Astrocyte (in vitro differentiated cells and primary cell): ENCODE data around the gene TPD52L3. TPM values are rescaled to one million over a fixed set of nuclear protein-coding genes. Genes with fewer than 3 reads are reported as not detected.

ENCODE experiments used
- DNase-seq: peaks from one replicate; pipeline ENCODE4 v3.0.0-alpha.2; 2010; ENCODE audit warnings: low read depth
- FAIRE-seq: peaks from 2 replicates; lab custom pipeline; 2011; peaks lifted over from hg19 to GRCh38; lab: Jason Lieb, UNC
- H2AFZ ChIP-seq: 2 replicates; pipeline ENCODE4 v1.6.0; 2012; ENCODE audit warnings: low read depth, low read length, inconsistent platforms
- H3K27ac ChIP-seq: 2 replicates; pipeline ENCODE4 v1.5.1; 2011; ENCODE audit warnings: low read depth, low read length, inconsistent platforms
- H3K27me3 ChIP-seq: 2 replicates; pipeline ENCODE4 v1.6.0; 2011; ENCODE audit warnings: low read length, inconsistent platforms; ENCODE audit not compliant: insufficient read depth
- H3K36me3 ChIP-seq: 2 replicates; pipeline ENCODE4 v1.5.1; 2011; ENCODE audit warnings: low read length, inconsistent platforms; ENCODE audit not compliant: insufficient read depth
- H3K4me1 ChIP-seq: 2 replicates; pipeline ENCODE4 v1.5.1; 2011; ENCODE audit warnings: low read length, inconsistent platforms; ENCODE audit not compliant: insufficient read depth
- H3K4me2 ChIP-seq: 2 replicates; pipeline ENCODE4 v1.6.0; 2012; ENCODE audit warnings: low read length, inconsistent platforms
- H3K4me3 ChIP-seq: 2 replicates; pipeline ENCODE4 v1.5.1; 2011; ENCODE audit warnings: low read depth, mild to moderate bottlenecking, low read length, inconsistent platforms; ENCODE audit not compliant: insufficient read depth
- H3K79me2 ChIP-seq: 2 replicates; pipeline ENCODE4 v1.6.0; 2012; ENCODE audit warnings: mild to moderate bottlenecking, low read length, inconsistent platforms; ENCODE audit not compliant: insufficient read depth
- H3K9ac ChIP-seq: 2 replicates; pipeline ENCODE4 v1.6.0; 2012; ENCODE audit warnings: mild to moderate bottlenecking, low read length, inconsistent platforms
- H3K9me3 ChIP-seq: 2 replicates; pipeline ENCODE4 v1.5.1; 2012; ENCODE audit warnings: low read depth, mild to moderate bottlenecking, low read length, inconsistent platforms; ENCODE audit not compliant: insufficient read depth
- H4K20me1 ChIP-seq: 2 replicates; pipeline ENCODE4 v1.6.0; 2012; ENCODE audit warnings: low read length, inconsistent platforms; ENCODE audit not compliant: insufficient read depth
- H3K27ac Mint-ChIP-seq: one replicate; pipeline ENCODE4 v1.8.0; 2021; ENCODE audit warnings: mild to moderate bottlenecking, mixed read lengths; ENCODE audit not compliant: unreplicated experiment
- H3K27me3 Mint-ChIP-seq: one replicate; pipeline ENCODE4 v1.8.0; 2021; ENCODE audit warnings: low read depth, mixed read lengths; ENCODE audit not compliant: unreplicated experiment
- H3K36me3 Mint-ChIP-seq: one replicate; pipeline ENCODE4 v1.8.0; 2021; ENCODE audit warnings: low read depth, mixed read lengths; ENCODE audit not compliant: unreplicated experiment
- H3K4me1 Mint-ChIP-seq: one replicate; pipeline ENCODE4 v1.8.0; 2021; ENCODE audit warnings: low read depth, mixed read lengths; ENCODE audit not compliant: unreplicated experiment
- H3K4me3 Mint-ChIP-seq: one replicate; pipeline ENCODE4 v1.8.0; 2021; ENCODE audit warnings: mild to moderate bottlenecking, moderate library complexity, mixed read lengths; ENCODE audit not compliant: unreplicated experiment
- H3K9me3 Mint-ChIP-seq: one replicate; pipeline ENCODE4 v1.8.0; 2021; ENCODE audit warnings: mild to moderate bottlenecking, mixed read lengths; ENCODE audit not compliant: unreplicated experiment
- EZH2 ChIP-seq: IDR thresholded peaks from 2 replicates; pipeline ENCODE4 v1.6.1; 2012; ENCODE audit warnings: mild to moderate bottlenecking, low read length, inconsistent platforms; ENCODE audit not compliant: insufficient read depth
- total RNA-seq: library from RNA; stranded (reverse); gene quantifications from 2 replicates; pipeline ENCODE4 v1.2.1, GENCODE V29; 2021
- TF ChIP-seq, protein P1 (sequence below): IDR thresholded peaks from 2 replicates; pipeline ENCODE4 v1.5.1; 2011; ENCODE audit warnings: low read depth, mild to moderate bottlenecking, inconsistent platforms, low read length, moderate library complexity; ENCODE audit not compliant: insufficient read depth

The TPD52L3 gene
- total RNA-seq, 1 donor from 2014 or later: not detected

DNA sequence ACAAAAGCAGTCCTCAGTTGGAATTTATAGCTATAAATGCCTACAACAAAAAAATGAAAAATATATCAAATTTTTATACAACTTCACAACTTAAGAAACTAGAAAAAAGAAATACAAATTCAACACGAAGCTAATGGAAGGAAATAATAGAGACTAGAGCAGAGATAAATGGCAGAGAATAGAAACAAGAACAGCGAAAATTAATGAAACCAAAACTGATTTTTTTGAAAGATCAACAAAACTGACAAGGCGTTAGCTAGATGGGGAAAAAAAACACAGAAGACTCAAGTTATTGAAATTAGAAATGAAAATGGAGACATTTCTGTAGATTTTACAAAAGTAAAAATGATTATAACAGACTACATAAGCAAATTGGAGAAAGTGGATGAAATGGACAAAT lies 20.6 kb downstream of the TPD52L3 start:
- Mint-ChIP-seq H3K27ac (no peak overlapping the region), H3K4me3 (no peak overlapping the region), H3K36me3 (no peaks in the 10 kb centered on the region), H3K9me3 (no peaks in the 10 kb centered on the region), H3K27me3 (no peaks in the 10 kb centered on the region), H3K4me1 (peaks cover 3% of the 10 kb centered on the region)
- Histone ChIP-seq H3K4me1 (no peaks in the 10 kb centered on the region), H3K4me3 (no peak overlapping the region), H3K79me2 (no peaks in the 10 kb centered on the region), H3K9ac (no peak overlapping the region), H3K27me3 (peaks cover 5% of the 10 kb centered on the region), H3K9me3 (no peaks in the 10 kb centered on the region), H2AFZ (no peak overlapping the region), H4K20me1 (no peaks in the 10 kb centered on the region), H3K36me3 (no peaks in the 10 kb centered on the region), H3K27ac (no peak overlapping the region), H3K4me2 (no peak overlapping the region)
- DNase-seq (no peak), FAIRE-seq (no peak)
- no peak for TF ChIP-seq EZH2
- TF ChIP-seq, protein P1, sequence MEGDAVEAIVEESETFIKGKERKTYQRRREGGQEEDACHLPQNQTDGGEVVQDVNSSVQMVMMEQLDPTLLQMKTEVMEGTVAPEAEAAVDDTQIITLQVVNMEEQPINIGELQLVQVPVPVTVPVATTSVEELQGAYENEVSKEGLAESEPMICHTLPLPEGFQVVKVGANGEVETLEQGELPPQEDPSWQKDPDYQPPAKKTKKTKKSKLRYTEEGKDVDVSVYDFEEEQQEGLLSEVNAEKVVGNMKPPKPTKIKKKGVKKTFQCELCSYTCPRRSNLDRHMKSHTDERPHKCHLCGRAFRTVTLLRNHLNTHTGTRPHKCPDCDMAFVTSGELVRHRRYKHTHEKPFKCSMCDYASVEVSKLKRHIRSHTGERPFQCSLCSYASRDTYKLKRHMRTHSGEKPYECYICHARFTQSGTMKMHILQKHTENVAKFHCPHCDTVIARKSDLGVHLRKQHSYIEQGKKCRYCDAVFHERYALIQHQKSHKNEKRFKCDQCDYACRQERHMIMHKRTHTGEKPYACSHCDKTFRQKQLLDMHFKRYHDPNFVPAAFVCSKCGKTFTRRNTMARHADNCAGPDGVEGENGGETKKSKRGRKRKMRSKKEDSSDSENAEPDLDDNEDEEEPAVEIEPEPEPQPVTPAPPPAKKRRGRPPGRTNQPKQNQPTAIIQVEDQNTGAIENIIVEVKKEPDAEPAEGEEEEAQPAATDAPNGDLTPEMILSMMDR: no peak

DNA sequence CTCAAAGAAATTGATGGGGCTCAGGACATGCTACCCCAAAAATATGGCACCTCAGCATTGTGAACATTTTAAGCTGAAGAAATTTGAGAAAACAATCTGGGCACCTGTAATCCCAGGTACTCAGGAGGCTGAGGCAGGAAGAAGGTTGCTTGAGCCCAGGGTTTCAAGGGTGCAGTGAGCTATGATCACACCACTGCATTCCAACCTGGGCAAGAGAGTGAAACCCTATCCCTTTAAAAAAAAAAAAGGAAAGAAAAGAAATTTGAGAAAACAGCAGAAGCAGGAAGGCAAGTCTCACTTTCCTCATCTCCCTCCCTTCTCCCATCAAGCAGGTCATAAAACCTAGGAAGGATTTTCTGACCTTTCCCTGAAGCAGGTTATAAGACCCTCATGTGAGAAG lies 23.6 kb downstream of the TPD52L3 start:
- Mint-ChIP-seq H3K4me3 (no peak overlapping the region), H3K27ac (no peak overlapping the region), H3K27me3 (no peaks in the 10 kb centered on the region), H3K4me1 (peaks cover 14% of the 10 kb centered on the region), H3K9me3 (no peaks in the 10 kb centered on the region), H3K36me3 (no peaks in the 10 kb centered on the region)
- Histone ChIP-seq H4K20me1 (no peaks in the 10 kb centered on the region), H3K9me3 (no peaks in the 10 kb centered on the region), H2AFZ (no peak overlapping the region), H3K9ac (no peak overlapping the region), H3K27ac (no peak overlapping the region), H3K36me3 (no peaks in the 10 kb centered on the region), H3K4me2 (no peak overlapping the region), H3K4me1 (no peaks in the 10 kb centered on the region), H3K4me3 (no peak overlapping the region), H3K27me3 (peaks cover 5% of the 10 kb centered on the region), H3K79me2 (no peaks in the 10 kb centered on the region)
- TF ChIP-seq EZH2: no peak
- TF ChIP-seq, protein P1: no peak
- no peak for FAIRE-seq
- DNase-seq: no peak

DNA sequence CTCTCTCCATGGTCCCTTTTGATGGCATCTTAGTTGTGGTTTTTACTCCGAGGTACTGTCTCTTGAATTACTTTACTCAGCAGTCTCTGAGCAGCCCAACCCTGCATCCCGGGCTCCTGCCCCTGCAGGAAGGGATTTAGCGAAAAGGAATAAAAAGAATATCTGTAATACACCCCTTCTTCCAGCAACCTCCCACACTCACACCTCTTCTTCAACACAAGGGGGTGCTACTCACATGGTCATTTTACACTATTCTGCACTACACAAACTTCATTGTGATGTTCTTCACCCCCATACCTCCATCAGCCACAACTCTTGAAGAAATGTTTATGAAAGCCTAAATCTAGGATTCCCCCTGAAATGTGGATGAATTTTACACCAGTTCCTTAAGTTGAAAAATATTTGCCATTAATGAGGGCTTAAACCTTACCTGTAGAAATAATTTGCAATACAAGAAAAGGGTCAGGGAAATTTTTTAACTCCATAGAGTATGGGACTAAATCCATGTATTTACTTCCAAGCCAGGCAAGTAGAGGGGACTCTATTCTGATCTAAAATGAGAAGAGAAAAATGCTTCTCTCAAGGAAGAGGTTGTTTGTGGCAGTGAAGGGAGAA lies 26.0 kb downstream of the TPD52L3 start:
- Histone ChIP-seq H3K27ac (no peak overlapping the region), H3K9ac (no peak overlapping the region), H3K27me3 (peaks cover 5% of the 10 kb centered on the region), H3K4me1 (no peaks in the 10 kb centered on the region), H3K4me2 (no peak overlapping the region), H3K79me2 (no peaks in the 10 kb centered on the region), H3K36me3 (no peaks in the 10 kb centered on the region), H3K4me3 (no peak overlapping the region), H2AFZ (no peak overlapping the region), H4K20me1 (no peaks in the 10 kb centered on the region), H3K9me3 (no peaks in the 10 kb centered on the region)
- no peaks in the 10 kb centered on the region for H3K36me3 Mint-ChIP-seq
- TF ChIP-seq, protein P1: peak; percentile 85
- TF ChIP-seq EZH2: no peak
- no peaks in the 10 kb centered on the region for H3K9me3 Mint-ChIP-seq
- no peaks in the 10 kb centered on the region for H3K27me3 Mint-ChIP-seq
- H3K27ac Mint-ChIP-seq: no peak overlapping the region
- no peak overlapping the region for H3K4me3 Mint-ChIP-seq
- FAIRE-seq: peak; percentile 69
- peaks cover 18% of the 10 kb centered on the region for H3K4me1 Mint-ChIP-seq
- DNase-seq: peak; percentile 60
